ENCODE results near the gene ZNF521.
"Not testable (repeated sequence)": the region's sequence is repeated elsewhere in the genome, so short reads cannot be mapped to it uniquely, and the experiment has no call there.

The ZNF521 gene

GRCh38 chr18:25275412-25276001 lies 76.5 kb downstream of the ZNF521 start:
- no peak for DNase-seq
- intact Hi-C loops (cut with DNase I): no loop called here

GRCh38 chr18:25274926-25275325 lies 77.0 kb downstream of the ZNF521 start:
- intact Hi-C loops (cut with DNase I): no loop called here
- DNase-seq: no peak

DNA sequence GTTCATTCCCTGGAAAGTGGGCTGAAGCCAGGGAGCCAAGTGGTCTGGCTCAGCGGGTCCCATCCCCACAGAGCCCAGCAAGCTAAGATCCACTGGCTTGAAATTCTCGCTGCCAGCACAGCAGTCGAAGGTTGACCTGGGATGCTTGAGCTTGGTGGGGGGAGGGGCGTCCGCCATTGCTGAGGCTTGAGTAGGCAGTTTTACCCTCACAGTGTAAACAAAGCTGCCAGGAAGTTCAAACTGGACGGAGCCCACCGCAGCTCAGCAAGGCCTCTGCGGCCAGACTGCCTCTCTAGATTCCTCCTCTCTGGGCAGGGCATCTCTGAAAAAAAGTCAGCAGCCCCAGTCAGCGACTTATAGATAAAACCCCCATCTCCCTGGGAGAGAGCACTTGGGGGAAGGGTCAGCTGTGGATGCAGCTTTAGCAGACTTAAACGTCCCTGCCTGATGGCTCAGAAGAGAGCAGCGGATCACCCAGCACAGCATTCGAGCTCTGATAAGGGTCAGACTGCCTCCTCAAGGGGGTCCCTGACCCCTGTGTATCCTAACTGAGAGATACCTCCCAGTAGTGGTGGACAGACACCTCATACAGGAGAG lies 84.9 kb downstream of the ZNF521 start:
- DNase-seq; intact Hi-C loops (cut with DNase I): not testable (repeated sequence)

GRCh38 chr18:25262920-25263319 lies 89.0 kb downstream of the ZNF521 start:
- intact Hi-C loops (cut with DNase I): no loop called here
- DNase-seq: no peak

GRCh38 chr18:25261768-25262167 lies 90.2 kb downstream of the ZNF521 start:
- DNase-seq: no peak
- intact Hi-C loops (cut with DNase I): no loop called here

DNA sequence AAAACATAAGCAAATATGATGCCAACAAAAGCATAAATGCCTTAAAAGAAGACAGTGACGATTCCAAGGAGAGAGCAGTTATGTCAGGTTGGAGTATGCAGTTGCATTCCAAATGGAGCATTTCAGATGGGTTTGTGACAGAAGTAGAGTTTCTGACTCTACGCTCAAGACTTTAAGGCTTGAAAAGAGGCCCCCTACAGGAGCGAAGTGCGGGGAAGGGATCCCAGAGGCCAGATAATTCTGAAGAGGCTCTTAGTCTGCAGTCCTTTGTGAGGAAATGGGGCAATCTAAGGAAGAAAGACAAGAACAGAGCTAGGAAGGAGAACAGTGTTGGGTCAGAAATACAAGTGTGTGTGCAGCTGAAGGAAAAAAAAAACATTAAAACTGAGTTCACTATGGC lies 95.5 kb downstream of the ZNF521 start:
- DNase-seq: no peak
- intact Hi-C loops (cut with DNase I): no loop called here

DNA sequence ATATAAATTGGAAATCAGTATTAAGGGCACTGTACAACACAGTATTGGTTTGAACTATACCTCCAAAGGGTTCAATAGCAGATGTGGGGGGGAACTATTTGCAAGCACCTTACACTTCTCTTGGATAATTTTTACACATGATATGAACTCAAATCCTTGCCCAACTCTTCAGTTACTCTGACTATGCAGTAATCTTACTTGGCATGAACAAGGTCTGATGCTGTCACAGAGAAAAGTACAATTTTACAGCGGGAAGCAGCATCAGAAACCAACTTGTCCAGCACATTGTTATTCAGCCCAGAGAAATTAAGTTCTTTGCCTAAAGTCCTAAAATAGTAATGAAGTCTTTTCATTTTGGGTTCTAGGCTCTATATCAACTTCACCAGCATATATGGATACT lies 98.2 kb downstream of the ZNF521 start:
- no peak for DNase-seq
- intact Hi-C loops (cut with DNase I): no loop called here

GRCh38 chr18:25253136-25253535 lies 98.8 kb downstream of the ZNF521 start:
- intact Hi-C loops (cut with DNase I): no loop called here
- DNase-seq: no peak

DNA sequence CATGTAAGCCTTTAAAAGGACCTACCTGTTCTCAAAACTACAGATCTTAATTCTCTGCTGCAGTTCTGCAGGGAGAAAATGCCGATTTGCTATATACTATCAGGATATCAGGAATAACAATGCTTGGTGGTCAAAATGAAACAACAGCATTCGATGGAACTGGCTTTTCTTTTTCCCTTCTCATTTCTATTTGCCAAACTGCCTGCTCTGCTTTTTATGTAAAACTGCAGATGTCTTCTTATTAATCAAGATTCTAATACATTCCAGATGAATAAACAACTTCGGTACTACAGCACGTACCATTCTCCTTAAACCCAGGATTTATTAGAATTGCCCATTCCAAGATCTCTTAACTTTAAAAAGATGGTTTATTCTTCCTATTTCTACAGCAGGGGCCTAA lies 100.9 kb downstream of the ZNF521 start:
- intact Hi-C loops (cut with DNase I): no loop called here

DNA sequence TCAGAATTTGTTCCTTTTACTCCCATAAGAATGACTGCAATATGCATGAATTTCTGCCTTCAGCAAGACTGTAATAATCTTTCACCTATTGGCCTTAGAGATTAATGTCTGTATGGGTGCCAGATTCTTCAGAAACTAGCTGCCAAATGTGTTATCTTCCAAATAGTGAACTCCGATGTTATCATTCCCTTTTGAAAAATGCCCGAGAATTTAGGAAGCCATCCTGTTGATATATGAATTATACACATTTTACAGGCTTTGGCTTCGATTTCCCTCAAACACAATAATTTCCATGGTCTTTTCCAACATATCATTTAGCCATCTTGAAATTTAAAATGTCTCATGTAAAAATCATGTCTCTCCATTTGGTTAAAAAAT lies 101.5 kb downstream of the ZNF521 start:
- intact Hi-C loops (cut with DNase I): no loop called here
- no peak for DNase-seq

More for the DNA sequence above, 100.9 kb downstream of the ZNF521 start:
- DNase-seq: no peak

DNA sequence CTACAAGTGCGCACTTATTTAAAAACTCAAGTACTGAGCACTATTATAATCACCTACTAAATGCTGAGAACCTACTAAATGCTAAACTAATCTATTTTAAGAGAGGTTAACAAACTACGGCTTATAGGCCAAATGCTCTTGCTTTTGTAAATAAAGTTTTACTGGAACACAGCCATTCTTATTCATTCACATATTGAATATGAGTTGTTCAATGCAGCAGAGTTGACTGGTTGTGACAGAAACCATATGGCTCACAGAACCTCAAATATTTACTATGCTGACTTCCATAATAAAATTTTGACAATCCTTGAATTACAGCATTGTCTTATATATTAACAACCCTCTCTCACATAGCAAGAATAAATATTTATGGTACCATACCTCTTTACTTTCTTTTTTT lies 103.2 kb downstream of the ZNF521 start:
- DNase-seq: no peak
- intact Hi-C loops (cut with DNase I): no loop called here

DNA sequence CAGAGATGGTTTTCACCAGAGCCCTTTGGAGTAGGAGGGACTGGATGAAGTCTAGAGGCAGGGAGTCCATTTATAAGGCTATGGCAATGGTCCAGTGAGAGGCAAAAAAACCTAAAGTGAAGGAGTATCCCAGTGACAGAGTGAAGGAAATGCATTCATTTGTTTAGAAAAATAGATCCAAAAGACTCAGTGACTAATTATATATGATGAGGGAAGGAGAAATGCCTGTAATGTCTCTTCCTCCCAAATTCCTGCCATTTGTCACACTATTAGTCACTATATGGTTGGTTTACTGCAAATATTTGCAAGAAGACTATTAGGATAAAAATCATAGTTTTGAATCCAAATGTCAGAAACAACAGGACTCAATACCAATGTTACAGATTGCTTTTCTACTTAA lies 104.2 kb downstream of the ZNF521 start:
- no peak for DNase-seq
- intact Hi-C loops (cut with DNase I): no loop called here

- DNase-seq: no peak
- intact Hi-C loops (cut with DNase I): no loop called here
These were observed 106.9 kb downstream of the ZNF521 start for GRCh38 chr18:25244924-25245698.

DNA sequence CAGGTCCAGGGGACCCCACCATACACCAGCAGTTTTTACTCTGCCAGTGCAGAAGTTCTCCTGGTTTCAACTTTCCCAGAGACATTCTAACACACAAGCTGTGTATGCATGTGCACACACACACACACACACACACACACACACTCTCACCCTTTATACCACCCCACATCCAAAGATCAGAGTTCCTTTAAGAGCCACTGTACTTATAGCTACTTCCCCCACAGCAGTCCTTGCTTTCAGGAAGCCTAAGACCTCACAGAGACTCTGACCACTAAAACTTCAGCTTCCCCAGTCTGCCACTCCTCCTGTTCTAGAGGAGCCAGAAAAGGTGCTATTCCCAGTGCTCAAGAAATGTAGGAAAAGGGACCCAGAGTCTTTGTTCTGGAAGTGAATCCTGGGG lies 107.8 kb downstream of the ZNF521 start:
- intact Hi-C loops (cut with DNase I): no loop called here
- no peak for DNase-seq

GRCh38 chr18:25243754-25244153 lies 108.2 kb downstream of the ZNF521 start:
- no peak for DNase-seq
- intact Hi-C loops (cut with DNase I): no loop called here

DNA sequence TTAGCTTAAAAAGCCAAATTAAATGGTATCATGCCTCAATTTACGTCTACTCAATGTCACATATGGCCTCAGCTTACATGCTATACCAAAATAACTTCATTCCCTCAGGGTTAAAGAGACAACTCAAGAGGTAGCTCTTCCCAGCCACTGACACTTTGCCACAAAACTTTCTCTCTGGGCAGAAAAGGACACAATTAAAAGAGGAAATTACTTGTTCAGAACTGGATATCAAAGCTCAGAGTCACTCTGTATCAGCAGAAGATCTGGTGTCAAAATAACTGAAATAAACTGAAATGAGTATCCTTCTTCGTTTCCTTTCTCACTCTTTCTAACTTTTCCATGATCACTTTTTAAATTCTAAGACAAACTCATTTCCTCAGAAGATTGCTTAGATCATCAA lies 108.7 kb downstream of the ZNF521 start:
- intact Hi-C loops (cut with DNase I): no loop called here
- no peak for DNase-seq

DNA sequence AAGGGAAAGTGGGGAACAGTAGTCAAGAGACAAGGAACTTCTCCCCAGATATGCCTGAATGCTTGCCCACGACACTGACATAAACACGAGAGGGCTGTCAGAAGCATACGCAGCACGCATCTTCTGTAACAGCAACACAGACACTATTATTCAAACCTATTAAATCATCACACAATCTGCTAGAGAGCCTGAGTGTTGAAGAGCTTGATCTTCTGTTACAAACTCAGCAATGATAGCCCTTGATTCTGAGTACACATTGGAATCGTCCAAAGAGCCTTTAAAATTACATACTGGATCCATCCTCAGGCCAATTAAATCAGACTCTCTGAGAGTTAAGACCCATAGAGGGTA lies 111.6 kb downstream of the ZNF521 start:
- no peak for DNase-seq
- intact Hi-C loops (cut with DNase I): no loop called here

DNA sequence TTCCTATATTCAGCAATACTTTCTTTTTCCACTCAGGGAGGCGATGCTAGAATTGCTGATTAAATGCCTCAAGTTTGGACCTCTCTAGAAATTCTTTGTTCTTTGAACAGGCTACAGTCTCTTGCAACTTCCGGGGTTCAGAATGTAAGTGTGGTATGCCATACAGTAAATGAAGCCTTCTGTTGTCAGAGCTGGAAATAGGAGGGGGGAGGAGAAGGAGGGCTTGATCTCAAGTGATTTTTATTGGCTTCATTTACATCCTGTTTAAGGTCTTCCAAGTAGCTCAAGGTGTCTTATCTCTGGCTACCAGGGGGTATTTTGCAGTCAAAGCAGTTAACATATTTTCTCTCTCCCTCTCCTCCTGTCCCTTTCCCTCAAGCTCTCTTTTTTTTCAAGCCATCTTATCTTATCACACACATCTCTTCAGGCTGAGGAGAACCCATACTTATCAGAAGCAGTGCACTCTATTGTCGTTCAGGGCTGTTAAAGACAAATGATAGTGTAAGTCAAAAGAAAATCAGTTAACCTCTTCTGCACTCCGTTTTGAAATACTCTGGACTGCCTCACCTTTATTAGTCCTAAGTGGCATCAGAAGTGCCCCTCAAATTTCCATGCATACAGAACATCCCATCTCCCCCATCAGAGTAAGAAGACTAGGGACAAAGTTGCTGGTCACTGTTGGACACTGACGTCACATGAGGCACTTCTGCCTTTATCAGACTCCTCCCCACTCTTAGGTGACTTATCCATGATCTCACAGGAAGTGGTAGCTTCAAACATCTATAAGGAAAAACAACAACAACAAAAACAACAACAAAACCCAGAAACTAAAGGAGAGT lies 112.2 kb downstream of the ZNF521 start:
- DNase-seq: no peak
- intact Hi-C loops (cut with DNase I): no loop called here

GRCh38 chr18:25239151-25239550 lies 112.8 kb downstream of the ZNF521 start:
- DNase-seq: no peak
- intact Hi-C loops (cut with DNase I): no loop called here
